NCI-H748 (cell line): Measurements from ENCODE around the gene ANKK1.

Experiments
- DNase-seq: peaks from one replicate; lab custom pipeline; 2025; ENCODE audit not compliant: unreplicated experiment; lab: John Stamatoyannopoulos, UW

Gene ANKK1

GRCh38 chr11:113376156-113376555 lies 11.4 kb upstream of the ANKK1 start:
- no peak for DNase-seq

GRCh38 chr11:113377681-113378412 lies 9.7 kb upstream of the ANKK1 start:
- DNase-seq = peak; percentile 70

GRCh38 chr11:113378692-113379091 lies 8.9 kb upstream of the ANKK1 start:
- no peak for DNase-seq

GRCh38 chr11:113382121-113382520 lies 5.5 kb upstream of the ANKK1 start:
- DNase-seq = no peak

GRCh38 chr11:113384551-113384950 lies 3.0 kb upstream of the ANKK1 start:
- no peak for DNase-seq

GRCh38 chr11:113385749-113386148 lies 1.8 kb upstream of the ANKK1 start:
- no peak for DNase-seq

- no peak for DNase-seq
Measured at GRCh38 chr11:113386866-113387265, 713 bp upstream of the ANKK1 start.

GRCh38 chr11:113389272-113389671 lies 1.7 kb downstream of the ANKK1 start:
- DNase-seq = no peak

GRCh38 chr11:113392236-113392921 lies 4.8 kb downstream of the ANKK1 start:
- DNase-seq = no peak

- peak; percentile 5 for DNase-seq
Measured at GRCh38 chr11:113393501-113393985, 6.0 kb downstream of the ANKK1 start.

GRCh38 chr11:113394919-113395318 lies 7.3 kb downstream of the ANKK1 start:
- no peak for DNase-seq

GRCh38 chr11:113395782-113396336 lies 8.3 kb downstream of the ANKK1 start:
- DNase-seq = no peak

GRCh38 chr11:113396690-113397089 lies 9.1 kb downstream of the ANKK1 start:
- DNase-seq = no peak

GRCh38 chr11:113397212-113397611 lies 9.6 kb downstream of the ANKK1 start:
- no peak for DNase-seq

- DNase-seq = no peak
Measured at GRCh38 chr11:113397821-113398220, 10.2 kb downstream of the ANKK1 start.

GRCh38 chr11:113398669-113399430 lies 11.3 kb downstream of the ANKK1 start:
- DNase-seq = no peak

GRCh38 chr11:113400631-113401230 lies 13.2 kb downstream of the ANKK1 start:
- no peak for DNase-seq

- DNase-seq = peak; percentile 86
Measured at GRCh38 chr11:113401718-113402117, 14.1 kb downstream of the ANKK1 start.

- DNase-seq = no peak
Measured at GRCh38 chr11:113404859-113405430, 17.4 kb downstream of the ANKK1 start.

- DNase-seq = no peak
Measured at GRCh38 chr11:113405724-113406478, 18.3 kb downstream of the ANKK1 start.
